GM12875 (cell line): Measurements from ENCODE around the gene PDSS1.
"Not testable (repeated sequence)": the region's sequence is repeated elsewhere in the genome, so short reads cannot be mapped to it uniquely, and the experiment has no call there.

Experiments
- H3K4me3 ChIP-seq: one replicate; pipeline ENCODE4 v1.5.1; 2011; ENCODE audit warnings: low read depth, low read length, control low read depth
- TF ChIP-seq, protein P1 (sequence below): IDR thresholded peaks from 2 replicates; pipeline ENCODE4 v1.5.1; 2011; ENCODE audit warnings: low read depth, mild to moderate bottlenecking, control low read depth, inconsistent platforms, low read length, moderate library complexity, borderline replicate concordance; ENCODE audit not compliant: insufficient read depth

The PDSS1 gene

DNA sequence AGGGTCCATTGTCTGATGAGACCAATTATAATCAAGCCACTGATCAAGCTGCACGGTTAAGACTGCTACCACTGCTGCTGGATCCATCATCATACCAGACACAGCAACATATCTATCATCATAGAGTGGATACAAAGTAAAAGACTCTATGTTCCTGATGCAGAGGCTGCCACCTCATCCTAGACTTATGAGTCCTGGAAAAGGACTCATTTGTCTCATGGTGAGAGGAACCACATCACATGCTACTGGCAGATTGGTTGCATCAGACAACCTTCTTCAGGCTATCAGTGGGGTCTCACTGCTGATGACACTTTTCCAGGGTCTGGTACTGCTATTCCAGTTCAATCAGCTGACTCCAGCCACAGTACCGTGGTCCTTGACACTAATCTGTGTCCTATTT lies 84.3 kb downstream of the PDSS1 start:
- H3K4me3 ChIP-seq: no peak overlapping the region
- TF ChIP-seq, protein P1, sequence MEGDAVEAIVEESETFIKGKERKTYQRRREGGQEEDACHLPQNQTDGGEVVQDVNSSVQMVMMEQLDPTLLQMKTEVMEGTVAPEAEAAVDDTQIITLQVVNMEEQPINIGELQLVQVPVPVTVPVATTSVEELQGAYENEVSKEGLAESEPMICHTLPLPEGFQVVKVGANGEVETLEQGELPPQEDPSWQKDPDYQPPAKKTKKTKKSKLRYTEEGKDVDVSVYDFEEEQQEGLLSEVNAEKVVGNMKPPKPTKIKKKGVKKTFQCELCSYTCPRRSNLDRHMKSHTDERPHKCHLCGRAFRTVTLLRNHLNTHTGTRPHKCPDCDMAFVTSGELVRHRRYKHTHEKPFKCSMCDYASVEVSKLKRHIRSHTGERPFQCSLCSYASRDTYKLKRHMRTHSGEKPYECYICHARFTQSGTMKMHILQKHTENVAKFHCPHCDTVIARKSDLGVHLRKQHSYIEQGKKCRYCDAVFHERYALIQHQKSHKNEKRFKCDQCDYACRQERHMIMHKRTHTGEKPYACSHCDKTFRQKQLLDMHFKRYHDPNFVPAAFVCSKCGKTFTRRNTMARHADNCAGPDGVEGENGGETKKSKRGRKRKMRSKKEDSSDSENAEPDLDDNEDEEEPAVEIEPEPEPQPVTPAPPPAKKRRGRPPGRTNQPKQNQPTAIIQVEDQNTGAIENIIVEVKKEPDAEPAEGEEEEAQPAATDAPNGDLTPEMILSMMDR: no peak

DNA sequence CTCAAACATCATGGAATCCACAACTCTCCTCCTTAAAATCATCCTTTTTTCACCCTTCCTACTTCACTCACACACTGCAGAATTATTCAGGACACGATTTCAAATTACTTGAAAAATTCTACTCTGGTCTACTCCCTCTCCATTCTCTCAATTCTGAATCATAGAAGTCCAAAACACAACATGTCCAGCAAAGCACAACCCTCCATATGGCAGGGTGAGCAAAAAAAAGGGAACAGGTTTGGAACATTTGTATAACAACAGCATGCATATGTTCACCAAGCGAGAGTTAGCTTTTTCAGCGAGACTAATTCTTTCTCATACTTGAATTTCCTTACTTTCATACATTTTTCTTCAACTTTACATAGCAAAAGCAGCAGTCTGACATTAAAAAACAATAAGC lies 89.9 kb downstream of the PDSS1 start:
- no peak overlapping the region for H3K4me3 ChIP-seq
- TF ChIP-seq, protein P1: no peak

- not testable (repeated sequence) for H3K4me3 ChIP-seq
Observed at GRCh38 chr10:26789779-26790178, 92.3 kb downstream of the PDSS1 start.

DNA sequence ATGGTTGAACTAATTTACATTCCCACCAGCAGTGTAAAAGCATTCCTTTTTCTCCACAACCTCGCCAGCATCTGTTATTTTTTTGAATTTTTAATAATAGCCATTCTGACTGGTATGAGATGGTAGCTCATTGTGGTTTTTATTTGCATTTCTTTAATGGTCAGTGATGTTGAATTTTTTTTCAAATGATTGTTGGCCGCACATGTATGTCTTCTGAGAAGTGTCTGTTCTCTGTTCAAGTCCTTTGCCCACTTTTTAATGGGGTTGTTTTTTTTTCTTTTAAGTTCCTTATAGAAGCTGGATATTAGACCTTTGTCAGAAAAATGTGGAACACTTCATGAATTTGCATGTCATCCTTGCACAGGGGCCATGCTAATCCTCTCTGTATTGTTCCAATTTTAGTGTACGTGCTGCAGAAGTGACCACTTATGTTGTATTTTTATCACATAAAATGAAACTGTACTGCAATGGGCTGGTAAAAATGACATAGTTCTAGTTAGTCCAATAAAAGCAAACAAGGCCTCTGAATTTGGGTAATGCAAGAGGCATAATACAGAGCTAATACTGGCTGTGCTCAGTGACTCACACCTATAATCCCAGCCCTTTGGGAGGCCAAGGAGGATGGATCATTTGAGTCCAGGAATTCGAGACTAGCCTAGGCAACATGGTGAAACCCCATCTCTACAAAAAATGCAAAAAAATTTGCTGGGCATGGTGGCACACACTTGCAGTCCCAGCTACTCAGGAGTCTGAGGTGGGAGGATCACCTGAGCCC lies 92.9 kb downstream of the PDSS1 start:
- no peak overlapping the region for H3K4me3 ChIP-seq
- TF ChIP-seq, protein P1: no peak

GRCh38 chr10:26792758-26793495 lies 95.4 kb downstream of the PDSS1 start:
- H3K4me3 ChIP-seq: no peak overlapping the region
- TF ChIP-seq, protein P1: no peak
